KOPT-K1 (cell line): ENCODE results near the gene DGCR2.

Experiments
- H3K27ac ChIP-seq: fragments of 200-600 bp; sonication (generic); 2 replicates; pipeline ENCODE4 v1.5.1; 2016; ENCODE audit warnings: antibody characterized with exemption, mild to moderate bottlenecking, low read depth, low read length; ENCODE audit not compliant: poor library complexity, severe bottlenecking
- H3K36me3 ChIP-seq: fragments of 200-600 bp; sonication (generic); 2 replicates; pipeline ENCODE4 v1.5.1; 2017; ENCODE audit warnings: antibody characterized with exemption, mild to moderate bottlenecking, low read length, moderate library complexity; ENCODE audit not compliant: insufficient read depth
- H3K9me3 ChIP-seq: fragments of 200-600 bp; sonication (generic); 2 replicates; pipeline ENCODE4 v1.5.1; 2017; ENCODE audit warnings: antibody characterized with exemption, low read length, mild to moderate bottlenecking; ENCODE audit not compliant: insufficient read depth, poor library complexity, severe bottlenecking

The DGCR2 gene

DNA sequence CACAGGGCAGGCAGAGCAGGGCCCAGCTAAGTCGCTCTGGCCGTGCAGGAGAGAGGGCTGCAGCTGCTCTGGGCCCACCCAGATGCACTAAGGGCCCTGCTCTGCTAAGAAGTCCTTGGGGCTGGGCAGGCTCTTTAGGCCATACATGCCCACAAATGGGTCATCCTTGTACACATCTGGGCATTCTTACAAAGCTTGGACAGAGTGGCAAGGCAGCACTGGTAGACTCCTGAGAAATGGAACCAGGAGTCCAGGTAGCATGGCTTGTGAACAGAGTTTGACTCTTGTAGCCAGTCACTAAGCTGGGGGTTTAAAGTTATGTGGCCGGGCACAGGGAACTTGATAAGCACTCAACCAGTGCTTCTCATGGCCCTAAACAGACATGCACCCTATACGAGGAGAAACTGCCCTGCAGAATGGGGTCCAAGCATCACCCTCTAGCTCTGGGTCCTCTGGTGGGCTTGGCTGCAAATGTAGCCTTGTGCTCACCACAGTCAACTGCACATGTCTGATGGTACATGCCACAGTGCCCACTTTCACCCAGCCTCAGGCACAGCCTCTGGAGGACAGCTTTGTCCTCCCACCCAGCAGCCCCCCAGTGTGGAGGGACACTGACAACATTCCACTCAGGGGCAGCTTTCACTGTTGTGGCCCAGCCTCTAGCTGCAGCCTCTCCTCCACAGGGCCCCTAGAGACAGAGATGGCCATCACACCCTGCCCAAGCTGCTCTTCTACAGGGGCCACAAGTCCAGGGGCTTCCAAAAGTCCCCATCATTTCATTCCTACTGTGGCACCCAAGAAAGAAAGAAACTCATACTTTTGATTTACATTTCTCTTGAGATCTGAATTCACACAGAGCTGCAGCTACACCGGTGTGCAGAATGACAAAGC, 75.2 kb downstream of the DGCR2 start:
- H3K27ac ChIP-seq = no peak overlapping the region
- peaks cover 99% of the 10 kb centered on the region for H3K36me3 ChIP-seq
- no peaks in the 10 kb centered on the region for H3K9me3 ChIP-seq

DNA sequence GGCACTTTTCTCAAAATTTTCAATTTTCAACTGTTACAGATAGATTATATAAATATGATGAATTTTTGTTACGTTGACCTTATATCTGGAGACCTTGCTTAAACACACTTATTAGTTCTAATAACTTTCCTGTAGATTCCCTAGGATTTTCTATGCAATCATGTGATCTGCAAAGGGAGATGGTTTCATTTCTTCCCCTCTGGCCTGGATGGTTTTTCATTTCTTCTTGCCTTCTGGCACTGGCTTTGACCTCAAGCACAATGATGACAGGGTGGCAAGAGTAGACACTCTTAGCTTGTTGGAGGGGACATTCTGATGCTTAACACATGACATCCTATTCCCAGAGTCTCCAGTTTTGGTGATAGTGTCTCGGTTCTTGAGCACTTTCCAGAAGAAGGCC, 75.9 kb downstream of the DGCR2 start:
- H3K27ac ChIP-seq = no peak overlapping the region
- H3K9me3 ChIP-seq = no peaks in the 10 kb centered on the region
- H3K36me3 ChIP-seq = peaks cover 99% of the 10 kb centered on the region

DNA sequence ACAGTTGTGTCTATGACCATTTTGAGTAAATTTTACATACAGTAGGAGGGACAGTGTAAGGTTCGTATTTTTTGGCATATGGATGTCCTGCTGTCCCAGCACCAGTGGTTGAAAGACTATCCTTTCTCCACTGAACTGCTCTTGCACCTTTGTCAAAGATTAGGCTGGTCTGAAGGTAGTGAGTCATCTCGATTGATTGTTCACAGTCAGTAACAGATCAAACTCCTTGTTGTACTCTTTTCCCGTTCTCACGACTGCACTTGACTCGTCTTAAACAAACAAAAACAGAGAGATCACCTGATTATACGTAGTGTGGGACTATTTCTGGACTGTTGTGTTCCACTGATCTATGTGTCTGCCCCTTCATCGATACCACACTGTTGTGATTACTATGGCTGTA, 77.1 kb downstream of the DGCR2 start:
- Histone ChIP-seq H3K36me3 (peaks cover 99% of the 10 kb centered on the region), H3K9me3 (no peaks in the 10 kb centered on the region), H3K27ac (no peak overlapping the region)

DNA sequence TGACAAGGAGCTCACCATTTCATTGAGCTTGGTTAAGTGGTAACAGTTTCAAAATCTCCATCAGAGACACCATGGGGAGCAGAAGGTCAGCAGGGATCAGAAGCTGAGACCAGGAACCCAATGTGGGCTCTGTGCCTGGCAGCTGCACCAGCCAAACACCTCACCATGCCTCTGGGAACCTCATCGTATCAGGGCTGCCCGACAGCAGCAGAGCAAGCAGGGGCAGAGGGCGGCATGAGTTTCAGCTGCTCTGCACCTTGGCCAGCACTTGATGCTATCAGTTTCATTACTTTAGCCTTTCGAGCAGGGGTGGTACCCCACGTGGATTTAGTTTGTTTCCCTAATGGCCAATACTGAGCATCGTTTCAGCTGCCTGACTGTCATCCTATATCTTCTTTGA, 77.8 kb downstream of the DGCR2 start:
- Histone ChIP-seq H3K9me3 (no peaks in the 10 kb centered on the region), H3K36me3 (peaks cover 99% of the 10 kb centered on the region), H3K27ac (no peak overlapping the region)

DNA sequence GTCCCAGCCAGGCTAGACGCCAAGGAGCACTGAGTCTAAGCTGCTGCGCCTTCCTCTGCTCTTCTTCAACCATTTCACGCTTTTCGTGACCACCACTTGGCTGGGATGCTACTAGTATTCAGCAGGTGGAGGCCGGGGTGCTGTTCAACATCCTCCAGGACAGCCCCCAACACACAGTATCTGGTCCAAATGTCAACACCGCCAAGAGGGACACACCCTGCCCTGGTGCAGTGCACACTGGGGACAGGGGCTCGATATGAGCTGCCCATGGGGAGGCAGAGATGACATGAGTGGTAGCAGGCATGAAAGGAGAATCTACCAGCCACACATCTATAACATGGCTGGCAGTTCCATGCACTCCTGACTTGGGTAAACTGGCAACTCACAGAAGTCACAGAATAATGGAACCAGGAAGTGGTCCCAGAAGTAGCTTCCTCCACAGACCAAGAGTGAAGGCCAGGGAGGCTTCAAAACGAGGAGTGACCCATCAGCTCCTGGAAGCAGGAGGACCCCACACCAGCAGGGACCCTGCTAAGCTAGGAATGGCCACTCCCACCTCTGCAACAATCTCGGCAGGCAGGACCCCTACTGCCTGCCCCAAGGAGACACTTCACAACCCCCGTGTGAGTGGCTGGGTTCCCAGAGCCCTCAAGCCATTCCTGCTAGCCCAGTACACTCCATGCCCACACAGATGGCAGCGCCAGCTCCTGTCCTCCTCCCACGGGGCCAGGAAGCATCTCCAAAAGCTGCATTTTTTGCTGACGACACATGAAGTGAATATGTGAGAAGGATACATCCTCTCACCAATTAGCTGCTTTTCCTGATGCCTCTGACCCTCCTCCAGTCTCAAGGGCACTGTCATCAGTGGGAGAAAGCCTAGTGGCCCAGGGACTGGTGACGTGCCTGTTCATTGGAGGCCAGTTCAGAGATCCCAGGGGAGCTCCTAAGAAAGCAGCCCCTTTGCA, 78.8 kb downstream of the DGCR2 start:
- peaks cover 99% of the 10 kb centered on the region for H3K36me3 ChIP-seq
- no peaks in the 10 kb centered on the region for H3K9me3 ChIP-seq
- H3K27ac ChIP-seq = no peak overlapping the region

DNA sequence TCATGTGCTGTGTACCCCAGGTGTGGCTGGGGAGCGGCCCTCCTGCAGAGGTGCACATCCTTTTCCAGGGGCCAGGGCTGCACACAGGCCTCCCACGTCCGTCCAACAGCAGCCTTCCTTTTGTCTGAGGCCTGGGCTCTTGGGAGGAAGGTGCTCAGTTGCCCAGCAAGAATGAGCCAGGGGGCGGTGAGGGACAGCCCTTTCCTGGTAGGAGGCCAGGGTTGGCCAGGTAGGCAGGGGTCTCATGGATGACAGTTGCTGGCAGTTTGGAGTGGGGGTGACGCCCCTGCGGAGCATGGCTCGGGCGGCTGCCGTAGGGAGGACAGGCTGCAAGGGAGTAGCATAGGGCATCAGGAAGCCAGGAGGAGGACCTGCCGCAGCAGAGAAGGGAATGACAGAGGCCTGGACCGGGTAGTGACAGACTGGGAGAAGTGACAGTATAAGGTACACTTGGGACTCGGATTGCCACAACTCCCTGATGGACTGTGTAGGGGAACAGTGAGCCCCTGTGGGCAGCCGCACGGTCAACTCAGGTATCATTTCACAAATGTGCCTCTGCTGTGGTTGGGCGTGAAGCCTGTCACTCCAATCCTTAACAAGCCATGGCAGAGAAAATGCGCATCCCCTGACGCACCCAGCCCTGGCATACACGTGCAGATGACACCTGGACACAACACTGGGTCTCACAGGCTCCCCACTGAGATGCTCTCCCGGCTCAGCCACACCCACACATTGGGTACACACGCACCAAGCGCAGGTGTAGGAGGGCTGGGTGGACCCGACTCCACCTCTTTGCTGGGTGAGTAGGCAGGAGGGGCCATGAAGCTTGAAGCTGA, 79.7 kb downstream of the DGCR2 start:
- peaks cover 99% of the 10 kb centered on the region for H3K36me3 ChIP-seq
- no peak overlapping the region for H3K27ac ChIP-seq
- no peaks in the 10 kb centered on the region for H3K9me3 ChIP-seq

DNA sequence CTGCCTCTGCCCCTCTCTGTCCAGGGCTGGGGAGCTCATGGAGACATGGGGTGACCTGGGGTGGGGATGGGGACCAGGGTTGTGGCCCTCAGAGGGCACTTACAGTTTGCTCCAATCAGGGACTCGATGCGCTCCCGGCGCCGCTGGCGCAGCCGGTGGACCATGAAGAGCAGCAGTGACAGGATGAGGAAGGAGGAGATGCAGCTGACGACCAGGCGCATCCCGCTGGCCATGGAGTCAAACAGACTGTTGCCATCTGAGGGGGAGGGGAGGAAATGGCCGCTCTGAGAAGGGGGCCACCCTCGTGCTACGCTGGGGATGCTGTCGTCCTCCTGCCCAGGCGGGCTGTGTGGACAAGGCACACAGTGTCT, 80.5 kb downstream of the DGCR2 start:
- H3K27ac ChIP-seq = no peak overlapping the region
- peaks cover 97% of the 10 kb centered on the region for H3K36me3 ChIP-seq
- H3K9me3 ChIP-seq = no peaks in the 10 kb centered on the region

DNA sequence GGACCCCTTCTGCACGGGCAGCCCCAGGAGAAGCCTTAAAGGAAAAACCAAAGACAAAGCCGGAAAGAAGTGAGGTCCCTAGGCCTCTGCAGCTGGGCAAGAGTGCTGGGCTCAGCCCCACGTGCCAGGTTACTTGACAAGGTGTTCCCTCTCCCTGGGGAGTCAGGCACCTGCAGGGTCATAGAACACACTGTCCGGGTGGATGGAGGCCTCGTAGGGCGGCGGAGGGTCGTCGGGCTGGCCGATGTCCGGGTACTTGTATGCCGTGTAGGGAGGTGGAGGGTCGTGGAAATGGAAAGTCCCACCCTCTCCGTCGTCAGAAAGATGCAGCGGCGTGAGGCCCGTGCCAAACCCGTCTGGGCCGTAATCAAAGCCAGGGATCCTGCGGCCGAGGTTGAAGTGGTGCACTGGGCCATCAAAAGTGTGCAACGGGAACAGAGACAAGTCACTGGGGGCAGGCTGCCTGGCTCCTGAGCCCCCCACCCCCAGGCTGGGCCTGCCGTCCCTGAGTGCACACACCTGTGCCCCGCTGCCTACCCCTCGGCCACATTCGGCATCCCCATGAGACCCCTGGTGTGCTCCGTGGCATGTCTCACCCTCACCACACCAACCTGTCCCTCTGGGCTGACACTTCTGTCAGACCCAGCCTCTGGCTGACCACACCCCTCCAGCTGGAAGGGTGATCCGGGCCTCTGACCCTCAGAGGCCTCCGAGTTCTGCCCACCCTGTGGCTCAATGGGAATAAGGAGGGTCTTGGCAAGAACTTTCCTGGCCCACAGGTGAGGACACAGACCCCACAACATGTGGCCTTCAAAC, 81.1 kb downstream of the DGCR2 start:
- H3K27ac ChIP-seq = no peak overlapping the region
- H3K36me3 ChIP-seq = peaks cover 91% of the 10 kb centered on the region
- no peaks in the 10 kb centered on the region for H3K9me3 ChIP-seq

DNA sequence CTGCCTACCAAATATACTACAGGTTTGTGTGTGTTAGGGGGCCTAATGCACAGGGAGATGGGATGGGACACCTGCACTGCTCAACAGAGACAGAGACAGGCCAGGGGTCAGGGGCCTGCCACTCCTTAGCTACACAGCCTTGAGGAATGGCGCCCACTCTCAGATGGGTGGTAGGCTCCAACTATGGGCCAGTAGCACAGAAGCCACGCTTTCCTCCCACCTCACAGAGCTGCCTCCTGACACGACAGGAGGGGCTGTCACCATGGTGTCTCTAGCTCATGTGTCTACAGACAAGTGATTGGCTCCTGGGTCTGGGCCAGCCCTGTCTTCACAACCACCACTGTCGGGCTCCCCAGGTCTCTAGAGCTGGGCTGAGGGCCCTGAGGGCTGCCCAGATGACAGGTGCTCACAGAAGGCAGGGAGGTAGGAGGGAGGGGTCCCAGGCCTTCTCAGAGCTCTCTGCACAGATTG, 81.8 kb downstream of the DGCR2 start:
- Histone ChIP-seq H3K36me3 (peaks cover 85% of the 10 kb centered on the region), H3K27ac (no peak overlapping the region), H3K9me3 (no peaks in the 10 kb centered on the region)

DNA sequence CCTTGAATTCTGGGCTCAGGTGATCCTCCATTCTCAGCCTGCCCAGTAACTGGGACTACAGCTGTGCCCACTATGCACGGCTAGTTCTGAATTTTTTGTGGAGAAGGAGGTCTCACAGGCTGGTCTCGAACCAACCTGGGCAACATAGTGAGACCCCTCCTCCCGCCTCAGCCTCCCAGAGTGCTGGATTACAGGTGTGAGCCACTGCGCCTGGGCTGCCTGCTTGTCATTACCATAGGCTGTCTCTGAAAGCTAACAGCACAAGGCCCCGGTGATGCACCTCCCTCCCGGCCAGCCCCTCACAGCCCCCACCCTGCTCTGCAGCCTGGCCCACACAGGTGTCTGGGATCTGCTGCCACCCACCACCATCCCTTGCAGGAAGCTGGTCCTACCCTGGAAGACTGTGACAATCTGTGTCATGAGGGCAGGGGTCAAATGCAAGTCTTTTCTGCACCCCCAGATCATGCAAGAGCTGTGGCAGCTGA, 82.4 kb downstream of the DGCR2 start:
- Histone ChIP-seq H3K27ac (no peak overlapping the region), H3K9me3 (no peaks in the 10 kb centered on the region), H3K36me3 (peaks cover 80% of the 10 kb centered on the region)

DNA sequence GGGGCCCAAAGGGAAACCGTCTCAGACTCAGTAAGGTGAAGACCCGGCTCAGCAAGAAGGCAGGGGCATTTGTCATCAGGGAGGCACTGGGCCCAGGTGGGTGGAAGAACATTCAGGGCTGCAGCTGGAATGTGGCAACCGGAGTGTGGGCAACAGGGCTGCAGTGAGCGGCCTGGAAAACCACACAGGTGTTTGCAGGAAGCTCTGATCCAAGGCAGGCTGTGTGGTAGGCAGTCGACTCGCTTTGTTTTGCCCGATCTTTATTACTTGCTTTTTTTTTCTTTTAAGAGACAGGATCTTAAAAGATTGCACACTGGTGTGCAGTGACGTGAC, 82.8 kb downstream of the DGCR2 start:
- H3K36me3 ChIP-seq = peaks cover 75% of the 10 kb centered on the region
- H3K9me3 ChIP-seq = no peaks in the 10 kb centered on the region
- no peak overlapping the region for H3K27ac ChIP-seq

DNA sequence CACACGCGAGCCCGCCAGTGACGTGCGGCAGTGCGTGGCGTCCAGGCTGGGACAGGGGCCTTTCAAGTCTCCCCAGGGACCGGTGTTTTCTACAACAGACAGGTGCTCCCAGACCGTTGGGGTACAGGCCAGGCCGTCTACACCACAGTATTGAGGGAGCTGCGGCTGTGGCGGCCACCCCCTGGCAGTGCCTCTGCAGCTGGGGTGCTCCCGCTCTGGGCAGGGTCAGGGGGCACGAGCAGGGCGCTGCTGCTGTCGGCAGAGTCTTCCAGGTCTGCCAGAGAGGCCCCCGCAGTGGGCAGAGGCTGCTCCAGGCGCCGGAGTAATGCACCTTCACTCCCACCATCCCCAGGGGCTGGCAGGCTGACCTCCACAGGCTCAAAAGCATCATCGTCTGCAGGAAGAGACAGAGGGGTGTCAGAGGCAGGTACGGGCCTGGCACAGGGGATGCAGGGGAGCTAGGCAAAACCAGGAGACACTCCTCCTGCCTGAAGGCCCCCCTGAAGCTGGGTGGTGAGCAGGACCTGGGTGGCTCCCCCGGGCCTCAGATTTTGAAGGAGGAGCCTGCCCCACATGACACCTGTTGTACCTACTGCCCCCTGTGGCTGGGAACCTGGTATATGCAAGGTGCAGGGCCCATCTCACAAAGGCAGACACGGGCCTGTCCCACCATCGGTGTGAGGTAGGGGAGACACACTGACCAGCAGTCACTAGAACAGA, 83.3 kb downstream of the DGCR2 start:
- H3K36me3 ChIP-seq = peaks cover 70% of the 10 kb centered on the region
- H3K9me3 ChIP-seq = no peaks in the 10 kb centered on the region
- H3K27ac ChIP-seq = no peak overlapping the region

DNA sequence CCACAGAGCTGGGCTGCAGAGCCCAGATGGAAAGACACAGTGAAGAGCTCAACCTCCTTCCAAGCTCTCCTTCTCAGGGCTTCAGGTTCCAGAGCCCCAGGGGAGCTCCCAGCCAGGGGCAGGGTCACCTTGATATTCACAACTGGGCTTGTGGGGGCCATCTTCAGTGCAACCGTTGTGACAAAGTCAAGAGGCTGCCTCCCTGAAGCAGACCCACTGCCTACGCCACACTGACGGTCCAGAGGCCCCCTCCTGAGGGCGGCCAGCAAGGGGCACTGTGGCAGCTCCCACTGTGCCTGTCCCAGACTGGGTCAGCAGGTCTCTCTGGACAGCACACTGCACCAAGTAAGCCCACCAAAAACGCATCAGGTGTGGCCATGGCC, 84.1 kb downstream of the DGCR2 start:
- Histone ChIP-seq H3K36me3 (peaks cover 63% of the 10 kb centered on the region), H3K27ac (no peak overlapping the region), H3K9me3 (no peaks in the 10 kb centered on the region)
